Erythroblast (primary cell): ENCODE results near the gene ANO9.
"Not testable (repeated sequence)": the region's sequence is repeated elsewhere in the genome, so short reads cannot be mapped to it uniquely, and the experiment has no call there.

Experiments used
- DNase-seq, 2 experiments: peaks; one replicate each; lab custom pipeline; 2025; lab: John Stamatoyannopoulos, UW
- GATA1 ChIP-seq: IDR thresholded peaks from 2 replicates; pipeline ENCODE4 v1.6.1; 2011; ENCODE audit warnings: low read depth, mild to moderate bottlenecking, control low read depth, low read length, moderate library complexity
- POLR2A ChIP-seq: IDR thresholded peaks from 2 replicates; pipeline ENCODE4 v1.6.1; 2011; ENCODE audit warnings: mild to moderate bottlenecking, low read length

Gene ANO9

GRCh38 chr11:394858-395655 lies 46.8 kb downstream of the ANO9 start:
- no peak for TF ChIP-seq POLR2A
- no peak for TF ChIP-seq GATA1
- no peak for DNase-seq

- TF ChIP-seq POLR2A = no peak
- no peak for TF ChIP-seq GATA1
- DNase-seq = peak in 1 of 2 experiments; percentile 33
These were observed 47.6 kb downstream of the ANO9 start, which contains the start of gene PKP3 for GRCh38 chr11:394034-394857. TSS of gene PKP3 (plus strand) at chr11:394209. CDS start at chr11:394293, 84 bp downstream.

- TF ChIP-seq GATA1 = no peak
- TF ChIP-seq POLR2A = no peak
- DNase-seq = peak in 1 of 2 experiments; percentile 32
These were observed 48.4 kb downstream of the ANO9 start for GRCh38 chr11:393219-394033.

GRCh38 chr11:392102-392777 lies 49.6 kb downstream of the ANO9 start:
- no peak for DNase-seq
- TF ChIP-seq POLR2A (no peak), GATA1 (no peak)

- DNase-seq = no peak
- no peak for TF ChIP-seq GATA1
- TF ChIP-seq POLR2A = no peak
These were observed 50.4 kb downstream of the ANO9 start for GRCh38 chr11:391117-392017.

GRCh38 chr11:390175-390574 lies 51.6 kb downstream of the ANO9 start:
- TF ChIP-seq GATA1 (no peak), POLR2A (no peak)
- DNase-seq = no peak

GRCh38 chr11:389369-389768 lies 52.4 kb downstream of the ANO9 start:
- DNase-seq = not testable (repeated sequence)

- TF ChIP-seq GATA1 = no peak
- no peak for TF ChIP-seq POLR2A
- DNase-seq = no peak
These were observed 54.5 kb downstream of the ANO9 start for GRCh38 chr11:387193-387793.

- DNase-seq = no peak
- TF ChIP-seq GATA1 (no peak), POLR2A (no peak)
These were observed 55.3 kb downstream of the ANO9 start for GRCh38 chr11:386483-386882.

GRCh38 chr11:385594-386351 lies 56.0 kb downstream of the ANO9 start:
- DNase-seq = no peak
- TF ChIP-seq GATA1 (no peak), POLR2A (no peak)

- no peak for DNase-seq
- TF ChIP-seq GATA1 = no peak
- TF ChIP-seq POLR2A = no peak
These were observed 57.3 kb downstream of the ANO9 start for GRCh38 chr11:384511-384910.

GRCh38 chr11:383431-383830 lies 58.4 kb downstream of the ANO9 start:
- no peak for TF ChIP-seq GATA1
- TF ChIP-seq POLR2A = no peak
- no peak for DNase-seq
